SU-DHL-6 (cell line): ENCODE results near the gene IFT122.

Experiments
- H2AFZ ChIP-seq: fragments of 200-600 bp; sonication (generic); 2 replicates; pipeline ENCODE4 v1.6.1; 2014; ENCODE audit warnings: low read depth, mild to moderate bottlenecking, moderate library complexity, mixed read lengths, antibody characterized with exemption, low read length; ENCODE audit not compliant: severe bottlenecking
- H3F3A ChIP-seq: fragments of 200-600 bp; shearing (Covaris generic); 2 replicates; pipeline ENCODE4 v1.6.0; 2016; ENCODE audit warnings: antibody characterized with exemption, mild to moderate bottlenecking; ENCODE audit not compliant: insufficient read depth
- H3K27ac ChIP-seq: fragments of 200-600 bp; sonication (generic); 2 replicates; pipeline ENCODE4 v1.5.1; 2016; ENCODE audit warnings: low read depth, mild to moderate bottlenecking, low read length, moderate library complexity, mixed read lengths
- H3K27me3 ChIP-seq: fragments of 200-600 bp; sonication (generic), shearing (Covaris generic); 2 replicates; pipeline ENCODE4 v1.6.0; 2014; ENCODE audit warnings: mild to moderate bottlenecking, low read length
- H3K36me3 ChIP-seq: fragments of 200-600 bp; sonication (generic); 2 replicates; pipeline ENCODE4 v1.6.1; 2014; ENCODE audit warnings: mild to moderate bottlenecking, low read length, mixed read lengths
- H3K4me2 ChIP-seq: fragments of 300-600, 200-600 bp; shearing (Covaris generic), sonication (generic); 2 replicates; pipeline ENCODE4 v1.6.0; 2014; ENCODE audit warnings: low read length, low read depth, mild to moderate bottlenecking; ENCODE audit not compliant: poor library complexity, severe bottlenecking
- H3K4me3 ChIP-seq: fragments of 200-600 bp; sonication (generic); 2 replicates; pipeline ENCODE4 v1.5.1; 2014; ENCODE audit warnings: antibody characterized with exemption, low read length, mild to moderate bottlenecking, mixed read lengths; ENCODE audit not compliant: insufficient read depth, poor library complexity, severe bottlenecking
- H3K79me2 ChIP-seq: fragments of 200-600 bp; sonication (generic); 2 replicates; pipeline ENCODE4 v1.6.1; 2014; ENCODE audit warnings: mild to moderate bottlenecking, low read length, moderate library complexity; ENCODE audit not compliant: insufficient read depth
- H3K9ac ChIP-seq: fragments of 200-600 bp; sonication (generic); 2 replicates; pipeline ENCODE4 v1.7.0; 2014; ENCODE audit warnings: mild to moderate bottlenecking, low read length
- H3K9me2 ChIP-seq: fragments of 200-600 bp; sonication (generic); replicated peaks from 2 replicates; pipeline ENCODE4 v1.6.1; 2014; ENCODE audit warnings: low read length; ENCODE audit not compliant: insufficient read depth
- H3K9me3 ChIP-seq: fragments of 200-600 bp; sonication (generic); 2 replicates; pipeline ENCODE4 v1.6.1; 2014; ENCODE audit warnings: low read length, mixed read lengths; ENCODE audit not compliant: insufficient read depth
- H4K20me1 ChIP-seq: fragments of 200-600 bp; sonication (generic); 2 replicates; pipeline ENCODE4 v1.6.1; 2014; ENCODE audit warnings: low read depth, mild to moderate bottlenecking, antibody characterized with exemption, low read length, moderate library complexity, mixed read lengths
- CTCF ChIP-seq: fragments of 200-600 bp; sonication (generic); IDR thresholded peaks from one replicate; pipeline ENCODE4 v1.5.1; 2017; ENCODE audit warnings: antibody characterized with exemption, mild to moderate bottlenecking, low read length, moderate library complexity; ENCODE audit not compliant: insufficient read depth, poor library complexity, severe bottlenecking
- EZH2phosphoT487 ChIP-seq: fragments of 200-600 bp; sonication (generic), shearing (Covaris generic); conservative IDR thresholded peaks from 2 replicates; pipeline ENCODE4 v1.6.1; 2018; ENCODE audit warnings: mild to moderate bottlenecking, antibody characterized with exemption, low read length, moderate library complexity, mixed read lengths

Gene IFT122

GRCh38 chr3:129557548-129557894 lies 117.5 kb downstream of the IFT122 start:
- no peaks in the 10 kb centered on the region for H3K9me3 ChIP-seq
- H3K36me3 ChIP-seq, result no peaks in the 10 kb centered on the region
- H3F3A ChIP-seq, result no peaks in the 10 kb centered on the region
- no peaks in the 10 kb centered on the region for H3K27me3 ChIP-seq
- H3K27ac ChIP-seq, result no peak overlapping the region
- no peak overlapping the region for H3K9ac ChIP-seq
- H3K4me3 ChIP-seq, result no peak overlapping the region
- no peaks in the 10 kb centered on the region for H3K9me2 ChIP-seq
- H2AFZ ChIP-seq, result no peak overlapping the region
- no peaks in the 10 kb centered on the region for H3K79me2 ChIP-seq
- no peak for TF ChIP-seq CTCF
- no peak for TF ChIP-seq EZH2phosphoT487
- H4K20me1 ChIP-seq, result no peaks in the 10 kb centered on the region
- no peak overlapping the region for H3K4me2 ChIP-seq

GRCh38 chr3:129558081-129558771 lies 118.2 kb downstream of the IFT122 start:
- Histone ChIP-seq H3K79me2 (no peaks in the 10 kb centered on the region), H3K9me2 (no peaks in the 10 kb centered on the region), H4K20me1 (no peaks in the 10 kb centered on the region), H3K9ac (no peak overlapping the region), H2AFZ (no peak overlapping the region), H3K36me3 (no peaks in the 10 kb centered on the region), H3K9me3 (no peaks in the 10 kb centered on the region), H3K4me3 (no peak overlapping the region), H3K27me3 (no peaks in the 10 kb centered on the region), H3F3A (no peaks in the 10 kb centered on the region), H3K27ac (no peak overlapping the region), H3K4me2 (no peak overlapping the region)
- TF ChIP-seq CTCF (no peak), EZH2phosphoT487 (no peak)

GRCh38 chr3:129558772-129559564 lies 118.9 kb downstream of the IFT122 start:
- Histone ChIP-seq H3K4me2 (no peak overlapping the region), H3K4me3 (no peak overlapping the region), H3K27me3 (no peaks in the 10 kb centered on the region), H3K9me3 (no peaks in the 10 kb centered on the region), H3F3A (no peaks in the 10 kb centered on the region), H3K36me3 (no peaks in the 10 kb centered on the region), H3K79me2 (no peaks in the 10 kb centered on the region), H3K27ac (no peak overlapping the region), H2AFZ (no peak overlapping the region), H3K9ac (no peak overlapping the region), H3K9me2 (no peaks in the 10 kb centered on the region), H4K20me1 (no peaks in the 10 kb centered on the region)
- no peak for TF ChIP-seq EZH2phosphoT487
- TF ChIP-seq CTCF, result no peak
